NB4 (cell line): ENCODE measurements around the gene CFAP70.
"Not testable (repeated sequence)": the region's sequence is repeated elsewhere in the genome, so short reads cannot be mapped to it uniquely, and the experiment has no call there.

ENCODE experiments used
- DNase-seq: peaks from one replicate; pipeline ENCODE4 v3.0.0; 2010; ENCODE audit warnings: low read depth
- H3K4me3 ChIP-seq: one replicate; pipeline ENCODE4 v1.5.1; 2011; ENCODE audit warnings: mild to moderate bottlenecking, low read depth, low read length, moderate library complexity
- MYC ChIP-seq: IDR thresholded peaks from 2 replicates; pipeline ENCODE4 v1.6.1; 2011; ENCODE audit warnings: low read depth, low read length
- POLR2A ChIP-seq: IDR thresholded peaks from 2 replicates; pipeline ENCODE4 v1.6.1; 2011; ENCODE audit warnings: mild to moderate bottlenecking; ENCODE audit not compliant: insufficient read length; ENCODE audit errors: extremely low read depth
- TF ChIP-seq, protein P1 (sequence below): IDR thresholded peaks from 2 replicates; pipeline ENCODE4 v1.6.1; 2011; ENCODE audit warnings: low read depth, low read length
- TF ChIP-seq, protein P2 (sequence below): IDR thresholded peaks from one replicate; pipeline ENCODE4 v1.5.1; 2012; ENCODE audit warnings: low read depth, low read length

Gene CFAP70

DNA sequence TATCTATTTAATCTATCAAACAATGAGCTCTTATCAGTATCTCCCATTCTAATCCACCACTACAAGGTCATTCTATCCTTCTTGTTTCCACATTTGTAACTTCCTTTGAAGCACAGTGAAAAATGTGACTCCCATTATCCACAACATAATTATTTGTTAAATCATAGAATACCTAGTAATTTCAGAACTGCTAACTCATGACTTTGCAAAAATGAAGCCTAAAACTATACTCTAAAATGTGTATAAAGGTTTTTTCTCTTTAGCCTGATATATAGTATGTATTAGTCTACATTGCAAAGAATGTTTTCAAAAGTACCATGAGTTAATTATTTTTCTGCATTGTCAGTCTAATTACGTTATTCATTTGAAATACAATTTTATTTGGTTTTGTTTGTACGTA is 94.2 kb downstream of the CFAP70 start:
- no peak for DNase-seq
- no peak overlapping the region for H3K4me3 ChIP-seq
- no peak for TF ChIP-seq MYC

DNA sequence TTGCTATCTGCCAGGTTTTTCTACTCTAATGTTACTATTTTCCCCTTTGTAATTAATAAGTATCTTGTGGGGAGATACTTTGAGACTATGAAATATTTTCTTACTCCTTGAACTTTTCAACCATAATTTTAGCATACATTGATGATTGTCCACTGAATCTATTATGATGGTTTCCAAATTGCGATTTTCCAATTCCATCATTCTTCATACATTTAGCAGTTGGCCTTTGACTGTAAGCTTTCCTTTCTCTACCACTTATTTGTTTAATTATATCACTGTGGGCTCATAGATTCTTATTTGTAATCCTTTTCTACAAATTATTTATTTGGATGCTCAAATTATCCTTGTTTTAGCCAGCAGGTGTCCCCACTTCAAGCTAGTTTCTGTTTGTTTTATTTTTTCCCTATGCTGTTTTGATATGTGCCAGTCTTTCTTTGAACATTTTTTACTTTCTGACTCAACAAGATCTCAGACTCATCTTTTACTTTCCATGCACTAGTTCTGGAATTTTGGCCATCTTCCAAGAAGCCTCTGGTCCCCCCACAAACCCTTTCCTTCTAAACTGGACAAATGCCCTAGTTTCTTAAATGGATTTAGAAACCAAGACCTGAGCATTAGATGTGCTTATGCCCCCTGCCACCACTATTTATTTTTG is 94.8 kb downstream of the CFAP70 start:
- no peak for TF ChIP-seq MYC
- TF ChIP-seq, protein P1, sequence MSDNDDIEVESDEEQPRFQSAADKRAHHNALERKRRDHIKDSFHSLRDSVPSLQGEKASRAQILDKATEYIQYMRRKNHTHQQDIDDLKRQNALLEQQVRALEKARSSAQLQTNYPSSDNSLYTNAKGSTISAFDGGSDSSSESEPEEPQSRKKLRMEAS, result no peak
- TF ChIP-seq, protein P2, sequence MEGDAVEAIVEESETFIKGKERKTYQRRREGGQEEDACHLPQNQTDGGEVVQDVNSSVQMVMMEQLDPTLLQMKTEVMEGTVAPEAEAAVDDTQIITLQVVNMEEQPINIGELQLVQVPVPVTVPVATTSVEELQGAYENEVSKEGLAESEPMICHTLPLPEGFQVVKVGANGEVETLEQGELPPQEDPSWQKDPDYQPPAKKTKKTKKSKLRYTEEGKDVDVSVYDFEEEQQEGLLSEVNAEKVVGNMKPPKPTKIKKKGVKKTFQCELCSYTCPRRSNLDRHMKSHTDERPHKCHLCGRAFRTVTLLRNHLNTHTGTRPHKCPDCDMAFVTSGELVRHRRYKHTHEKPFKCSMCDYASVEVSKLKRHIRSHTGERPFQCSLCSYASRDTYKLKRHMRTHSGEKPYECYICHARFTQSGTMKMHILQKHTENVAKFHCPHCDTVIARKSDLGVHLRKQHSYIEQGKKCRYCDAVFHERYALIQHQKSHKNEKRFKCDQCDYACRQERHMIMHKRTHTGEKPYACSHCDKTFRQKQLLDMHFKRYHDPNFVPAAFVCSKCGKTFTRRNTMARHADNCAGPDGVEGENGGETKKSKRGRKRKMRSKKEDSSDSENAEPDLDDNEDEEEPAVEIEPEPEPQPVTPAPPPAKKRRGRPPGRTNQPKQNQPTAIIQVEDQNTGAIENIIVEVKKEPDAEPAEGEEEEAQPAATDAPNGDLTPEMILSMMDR, result peak; percentile 40
- no peak for TF ChIP-seq POLR2A
- no peak overlapping the region for H3K4me3 ChIP-seq
- DNase-seq, result peak; percentile 50

- H3K4me3 ChIP-seq, result no peak overlapping the region
- DNase-seq, result no peak
- TF ChIP-seq, protein P1, result no peak
Measured at GRCh38 chr10:73262880-73263555, 95.6 kb downstream of the CFAP70 start.

DNA sequence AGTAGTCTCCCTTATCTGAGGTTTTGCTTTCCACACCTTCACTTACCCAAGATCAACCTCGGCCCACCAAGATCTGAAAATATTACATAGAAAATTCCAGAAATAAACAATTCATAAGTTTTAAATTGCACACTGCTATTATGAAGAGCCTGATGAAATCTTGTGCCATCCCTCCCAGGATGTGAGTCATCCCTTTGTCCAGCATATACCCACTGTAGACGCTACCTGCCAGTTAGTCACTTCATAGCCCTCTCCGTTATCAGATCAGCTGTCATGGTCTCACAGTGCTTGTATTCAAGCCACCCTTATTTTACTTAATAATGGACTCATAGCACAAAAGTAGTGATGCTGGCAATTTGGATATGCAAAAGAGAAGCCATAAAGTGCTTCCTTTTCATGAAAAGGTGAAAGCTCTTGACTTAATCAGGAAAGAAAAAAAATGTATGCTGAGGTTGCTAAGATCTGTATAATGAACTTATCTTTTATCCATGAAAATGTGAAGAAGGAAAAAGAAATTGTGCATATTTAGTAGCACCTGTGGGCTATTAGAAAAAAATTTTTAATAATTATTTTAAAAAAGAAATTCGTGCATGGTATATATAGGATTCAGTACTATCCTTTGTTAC is 96.4 kb downstream of the CFAP70 start:
- TF ChIP-seq, protein P1, result no peak
- TF ChIP-seq, protein P2, result no peak
- no peak for TF ChIP-seq POLR2A
- no peak for TF ChIP-seq MYC
- DNase-seq, result peak; percentile 92
- H3K4me3 ChIP-seq, result no peak overlapping the region

DNA sequence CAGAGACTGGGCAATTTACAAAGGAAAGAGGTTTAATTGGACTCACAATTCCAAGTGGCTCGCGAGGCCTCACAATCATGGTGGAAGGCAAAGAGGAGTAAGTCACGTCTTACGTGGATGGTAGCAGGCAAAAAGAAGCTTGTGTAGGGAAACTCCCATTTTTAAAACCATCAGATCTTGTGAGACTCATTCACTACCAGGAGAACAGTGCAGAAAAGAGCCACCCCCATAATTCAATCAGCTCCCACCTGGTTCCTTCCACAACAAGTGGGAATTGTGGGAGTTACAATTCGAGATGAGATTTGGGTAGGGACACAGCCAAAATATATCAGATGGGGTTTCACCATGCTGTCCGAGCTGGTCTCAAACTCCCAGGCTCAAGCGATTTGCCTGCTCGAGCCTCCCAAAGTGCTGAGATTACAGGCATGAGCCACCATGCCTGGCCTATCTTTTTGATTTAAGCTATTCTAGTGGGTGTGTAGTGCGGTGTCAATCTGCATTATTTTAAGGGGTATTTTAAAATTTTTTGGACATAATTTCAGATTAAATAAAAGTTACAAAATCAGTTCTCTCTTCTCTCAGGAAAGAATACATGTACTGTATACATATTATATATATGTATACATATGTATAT is 97.2 kb downstream of the CFAP70 start:
- TF ChIP-seq MYC (no peak), POLR2A (no peak)
- TF ChIP-seq, protein P2, result no peak
- TF ChIP-seq, protein P1, result no peak
- no peak for DNase-seq
- H3K4me3 ChIP-seq, result no peak overlapping the region

DNA sequence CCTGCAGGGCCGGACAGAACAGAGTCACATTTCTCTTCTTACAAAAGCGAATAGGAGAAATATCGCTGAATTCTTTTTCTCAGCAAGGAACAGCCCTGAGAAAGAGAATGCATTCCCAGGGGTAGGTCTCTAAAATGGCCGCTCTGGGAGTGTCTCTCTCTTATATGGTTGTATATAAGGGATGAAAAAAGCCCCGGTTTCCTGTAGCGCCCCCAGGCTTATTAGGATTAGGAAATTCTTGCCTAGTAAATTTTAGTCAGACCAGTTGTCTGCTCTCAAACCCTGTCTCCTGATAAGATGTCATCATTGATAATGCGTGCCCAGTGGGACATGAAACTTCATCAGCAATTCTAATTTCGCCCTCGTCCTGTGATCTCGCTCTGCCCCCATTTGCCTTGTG is 100.1 kb downstream of the CFAP70 start:
- not testable (repeated sequence) for DNase-seq, H3K4me3 ChIP-seq

DNA sequence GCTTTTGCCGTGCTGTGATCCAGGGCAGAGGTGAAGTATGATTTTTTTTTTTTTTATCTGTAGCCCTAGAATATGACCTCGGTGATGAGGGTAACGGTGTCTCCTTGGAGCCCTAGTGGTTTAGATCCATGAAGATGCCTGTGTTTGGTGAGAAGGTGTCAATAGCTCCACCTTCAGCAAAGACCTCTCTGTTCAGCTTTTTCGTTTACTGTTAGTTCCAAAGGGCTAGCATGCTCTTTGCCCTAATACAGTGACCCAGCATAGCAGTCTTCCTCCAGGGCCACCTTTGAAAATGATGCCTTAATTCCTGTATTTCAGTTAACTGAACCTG is 105.5 kb downstream of the CFAP70 start:
- peak overlapping the region; percentile 92 for H3K4me3 ChIP-seq
- TF ChIP-seq MYC, result no peak
- TF ChIP-seq POLR2A, result no peak
- DNase-seq, result peak; percentile 49
